ENCODE results near the gene ATP1A1.

DNA sequence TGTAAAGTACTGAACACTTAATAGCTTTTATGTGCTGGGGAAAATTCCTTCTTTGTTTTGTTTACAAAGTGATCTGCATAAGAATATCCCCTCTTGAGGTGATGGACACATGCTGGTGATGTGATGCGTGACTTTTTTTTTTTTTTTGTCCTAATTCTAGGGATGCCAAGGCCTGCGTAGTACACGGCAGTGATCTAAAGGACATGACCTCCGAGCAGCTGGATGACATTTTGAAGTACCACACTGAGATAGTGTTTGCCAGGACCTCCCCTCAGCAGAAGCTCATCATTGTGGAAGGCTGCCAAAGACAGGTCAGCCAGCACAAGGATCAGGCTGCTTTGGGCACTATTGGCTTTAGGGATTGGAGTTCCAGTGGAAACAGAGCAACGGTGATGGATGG lies 24.7 kb downstream of the ATP1A1 start:
- TF ChIP-seq, protein P1, sequence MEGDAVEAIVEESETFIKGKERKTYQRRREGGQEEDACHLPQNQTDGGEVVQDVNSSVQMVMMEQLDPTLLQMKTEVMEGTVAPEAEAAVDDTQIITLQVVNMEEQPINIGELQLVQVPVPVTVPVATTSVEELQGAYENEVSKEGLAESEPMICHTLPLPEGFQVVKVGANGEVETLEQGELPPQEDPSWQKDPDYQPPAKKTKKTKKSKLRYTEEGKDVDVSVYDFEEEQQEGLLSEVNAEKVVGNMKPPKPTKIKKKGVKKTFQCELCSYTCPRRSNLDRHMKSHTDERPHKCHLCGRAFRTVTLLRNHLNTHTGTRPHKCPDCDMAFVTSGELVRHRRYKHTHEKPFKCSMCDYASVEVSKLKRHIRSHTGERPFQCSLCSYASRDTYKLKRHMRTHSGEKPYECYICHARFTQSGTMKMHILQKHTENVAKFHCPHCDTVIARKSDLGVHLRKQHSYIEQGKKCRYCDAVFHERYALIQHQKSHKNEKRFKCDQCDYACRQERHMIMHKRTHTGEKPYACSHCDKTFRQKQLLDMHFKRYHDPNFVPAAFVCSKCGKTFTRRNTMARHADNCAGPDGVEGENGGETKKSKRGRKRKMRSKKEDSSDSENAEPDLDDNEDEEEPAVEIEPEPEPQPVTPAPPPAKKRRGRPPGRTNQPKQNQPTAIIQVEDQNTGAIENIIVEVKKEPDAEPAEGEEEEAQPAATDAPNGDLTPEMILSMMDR (IDR thresholded peaks at IDR 0.05) = no peak
- TF ChIP-seq IRF2 (CRISPR knock-in tag; IDR thresholded peaks at IDR 0.05; ENCODE audit: borderline replicate concordance, low read depth) (no peak), NFYB (CRISPR knock-in tag; conservative IDR thresholded peaks at IDR 0.05; ENCODE audit: low read depth) (no peak)
- TF ChIP-seq, protein P2, sequence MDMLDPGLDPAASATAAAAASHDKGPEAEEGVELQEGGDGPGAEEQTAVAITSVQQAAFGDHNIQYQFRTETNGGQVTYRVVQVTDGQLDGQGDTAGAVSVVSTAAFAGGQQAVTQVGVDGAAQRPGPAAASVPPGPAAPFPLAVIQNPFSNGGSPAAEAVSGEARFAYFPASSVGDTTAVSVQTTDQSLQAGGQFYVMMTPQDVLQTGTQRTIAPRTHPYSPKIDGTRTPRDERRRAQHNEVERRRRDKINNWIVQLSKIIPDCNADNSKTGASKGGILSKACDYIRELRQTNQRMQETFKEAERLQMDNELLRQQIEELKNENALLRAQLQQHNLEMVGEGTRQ (CRISPR knock-in tag; IDR thresholded peaks at IDR 0.05) = no peak
